Endothelial cell of umbilical vein (primary cell): ENCODE results near the gene ANAPC16.

Experiments
- EZH2 ChIP-seq: IDR thresholded peaks from 2 replicates; pipeline ENCODE4 v1.6.1; 2012; ENCODE audit warnings: borderline replicate concordance, low read depth, mild to moderate bottlenecking, moderate library complexity, low read length, inconsistent platforms; ENCODE audit not compliant: severe bottlenecking
- GATA2 ChIP-seq: IDR thresholded peaks from 2 replicates; pipeline ENCODE4 v1.7.0; 2011; ENCODE audit warnings: low read depth, mild to moderate bottlenecking, moderate library complexity, mixed read lengths, low read length; ENCODE audit not compliant: insufficient read length, insufficient read depth
- MYC ChIP-seq: IDR thresholded peaks from one replicate; pipeline ENCODE4 v1.6.1; 2011; ENCODE audit warnings: mild to moderate bottlenecking, low read depth, low read length
- POLR2A ChIP-seq: IDR thresholded peaks from 2 replicates; pipeline ENCODE4 v1.6.1; 2012; ENCODE audit warnings: low read depth, mild to moderate bottlenecking, control low read depth, low read length
- POLR2AphosphoS5 ChIP-seq: IDR thresholded peaks from 2 replicates; pipeline ENCODE4 v1.6.1; 2012; ENCODE audit warnings: low read depth, mild to moderate bottlenecking, control low read depth, low read length, moderate library complexity; ENCODE audit not compliant: insufficient read depth
- TF ChIP-seq, protein P1 (sequence below), 2 donors: IDR thresholded peaks; 1 replicate in 1 of 2; 2 replicates in 1 of 2; pipeline ENCODE4 v1.5.1; 2011; ENCODE audit warnings: low read length in 2 of 2, mild to moderate bottlenecking in 2 of 2, moderate library complexity in 2 of 2, control low read depth in 1 of 2, inconsistent platforms in 1 of 2, low read depth in 1 of 2; ENCODE audit not compliant: insufficient read depth in 1 of 2; ENCODE audit errors: extremely low read depth in 1 of 2
- TF ChIP-seq, protein P2 (sequence below): IDR thresholded peaks from 2 replicates; pipeline ENCODE4 v1.6.1; 2011; ENCODE audit not compliant: insufficient read depth, insufficient read length

DNA sequence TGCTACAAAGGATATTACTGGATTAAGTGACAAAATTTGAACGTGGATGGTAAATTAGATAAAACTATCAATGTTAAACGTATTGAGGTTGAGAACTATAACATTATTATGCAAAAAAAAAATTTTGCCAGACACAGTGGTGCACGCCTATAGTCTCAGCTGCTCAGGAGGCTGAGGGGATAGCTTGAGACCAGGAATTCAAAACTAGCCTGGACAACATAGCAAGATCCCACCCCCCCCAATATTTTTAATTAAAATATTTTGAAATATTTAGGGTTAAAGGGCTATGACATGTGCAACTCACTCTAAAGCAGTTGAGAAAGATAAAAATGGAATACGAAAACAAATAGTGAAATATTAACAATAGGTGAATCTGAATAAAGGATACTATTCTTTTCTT, 45.1 kb upstream of the ANAPC16 start:
- TF ChIP-seq EZH2 (no peak), GATA2 (no peak), POLR2AphosphoS5 (no peak), POLR2A (no peak), MYC (no peak)
- TF ChIP-seq, protein P1, sequence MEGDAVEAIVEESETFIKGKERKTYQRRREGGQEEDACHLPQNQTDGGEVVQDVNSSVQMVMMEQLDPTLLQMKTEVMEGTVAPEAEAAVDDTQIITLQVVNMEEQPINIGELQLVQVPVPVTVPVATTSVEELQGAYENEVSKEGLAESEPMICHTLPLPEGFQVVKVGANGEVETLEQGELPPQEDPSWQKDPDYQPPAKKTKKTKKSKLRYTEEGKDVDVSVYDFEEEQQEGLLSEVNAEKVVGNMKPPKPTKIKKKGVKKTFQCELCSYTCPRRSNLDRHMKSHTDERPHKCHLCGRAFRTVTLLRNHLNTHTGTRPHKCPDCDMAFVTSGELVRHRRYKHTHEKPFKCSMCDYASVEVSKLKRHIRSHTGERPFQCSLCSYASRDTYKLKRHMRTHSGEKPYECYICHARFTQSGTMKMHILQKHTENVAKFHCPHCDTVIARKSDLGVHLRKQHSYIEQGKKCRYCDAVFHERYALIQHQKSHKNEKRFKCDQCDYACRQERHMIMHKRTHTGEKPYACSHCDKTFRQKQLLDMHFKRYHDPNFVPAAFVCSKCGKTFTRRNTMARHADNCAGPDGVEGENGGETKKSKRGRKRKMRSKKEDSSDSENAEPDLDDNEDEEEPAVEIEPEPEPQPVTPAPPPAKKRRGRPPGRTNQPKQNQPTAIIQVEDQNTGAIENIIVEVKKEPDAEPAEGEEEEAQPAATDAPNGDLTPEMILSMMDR (IDR thresholded peaks at IDR 0.05; ENCODE audit: extremely low read depth in 1 of 2, insufficient read depth in 1 of 2, low read depth in 1 of 2, low read length in 2 of 2), result no peak
- TF ChIP-seq, protein P2, sequence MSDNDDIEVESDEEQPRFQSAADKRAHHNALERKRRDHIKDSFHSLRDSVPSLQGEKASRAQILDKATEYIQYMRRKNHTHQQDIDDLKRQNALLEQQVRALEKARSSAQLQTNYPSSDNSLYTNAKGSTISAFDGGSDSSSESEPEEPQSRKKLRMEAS, result no peak
